Stimulated activated CD8-positive, alpha-beta memory T cell treated with anti-CD3 and anti-CD28 coated beads, Interleukin-15, amount 100 ng/mL, for 24 hours (primary cell): ENCODE measurements around the gene UTP3.
"Not testable (repeated sequence)": the region's sequence is repeated elsewhere in the genome, so short reads cannot be mapped to it uniquely, and the experiment has no call there.

Experiments used
- DNase-seq: peaks from one replicate; pipeline ENCODE4 v3.0.0-alpha.2; 2020; ENCODE audit warnings: low read depth

The UTP3 gene, protein sequence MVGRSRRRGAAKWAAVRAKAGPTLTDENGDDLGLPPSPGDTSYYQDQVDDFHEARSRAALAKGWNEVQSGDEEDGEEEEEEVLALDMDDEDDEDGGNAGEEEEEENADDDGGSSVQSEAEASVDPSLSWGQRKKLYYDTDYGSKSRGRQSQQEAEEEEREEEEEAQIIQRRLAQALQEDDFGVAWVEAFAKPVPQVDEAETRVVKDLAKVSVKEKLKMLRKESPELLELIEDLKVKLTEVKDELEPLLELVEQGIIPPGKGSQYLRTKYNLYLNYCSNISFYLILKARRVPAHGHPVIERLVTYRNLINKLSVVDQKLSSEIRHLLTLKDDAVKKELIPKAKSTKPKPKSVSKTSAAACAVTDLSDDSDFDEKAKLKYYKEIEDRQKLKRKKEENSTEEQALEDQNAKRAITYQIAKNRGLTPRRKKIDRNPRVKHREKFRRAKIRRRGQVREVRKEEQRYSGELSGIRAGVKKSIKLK

DNA sequence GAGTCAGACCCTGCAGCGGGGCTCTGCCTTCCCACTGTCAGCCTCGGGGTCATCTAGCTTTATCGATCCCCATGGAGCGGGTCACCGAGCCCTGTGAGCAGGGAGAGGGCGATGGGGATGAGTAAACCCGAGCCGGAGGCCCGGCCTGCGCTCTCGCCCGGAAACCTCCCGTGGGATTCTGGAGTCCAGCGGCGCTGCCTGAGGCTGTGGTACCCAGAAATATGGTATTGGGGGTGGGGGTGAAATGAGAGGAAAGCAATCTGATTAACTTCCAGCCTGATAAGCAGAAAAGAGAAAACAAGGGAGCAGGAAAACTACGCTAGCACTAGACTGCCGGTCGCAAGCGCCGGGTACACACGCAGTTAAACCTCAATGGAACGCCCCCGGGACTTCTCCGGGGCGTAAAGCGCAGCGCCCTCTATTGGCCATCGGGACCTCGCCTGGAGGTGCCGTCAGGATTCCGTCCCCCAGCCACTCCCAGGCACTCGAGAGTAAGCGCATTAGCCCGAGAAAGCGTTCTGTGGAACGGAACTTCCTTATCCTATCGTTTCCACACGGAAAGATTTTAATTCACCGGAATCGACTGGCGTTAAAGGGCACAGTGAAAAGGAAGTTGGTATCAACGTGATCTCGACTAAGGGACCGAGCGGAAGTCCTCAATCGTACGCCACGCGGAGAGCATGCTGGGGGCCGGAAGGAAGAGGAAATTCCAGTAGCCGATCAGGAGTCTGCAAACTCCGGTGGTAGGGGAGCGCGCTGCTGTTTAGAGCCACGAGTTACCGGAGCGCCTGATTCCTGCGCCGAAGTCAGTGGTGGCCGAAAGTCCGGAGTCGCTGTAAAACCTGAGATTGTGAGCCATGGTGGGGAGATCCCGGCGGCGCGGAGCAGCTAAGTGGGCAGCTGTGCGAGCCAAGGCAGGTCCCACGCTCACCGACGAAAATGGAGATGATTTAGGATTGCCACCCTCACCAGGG lies at the start of gene UTP3:
TSS of gene UTP3 (plus strand) at position 712 of the 974 bp plus-strand sequence. CDS start at position 858, 146 bp downstream.
- peak; percentile 89 for DNase-seq

DNA sequence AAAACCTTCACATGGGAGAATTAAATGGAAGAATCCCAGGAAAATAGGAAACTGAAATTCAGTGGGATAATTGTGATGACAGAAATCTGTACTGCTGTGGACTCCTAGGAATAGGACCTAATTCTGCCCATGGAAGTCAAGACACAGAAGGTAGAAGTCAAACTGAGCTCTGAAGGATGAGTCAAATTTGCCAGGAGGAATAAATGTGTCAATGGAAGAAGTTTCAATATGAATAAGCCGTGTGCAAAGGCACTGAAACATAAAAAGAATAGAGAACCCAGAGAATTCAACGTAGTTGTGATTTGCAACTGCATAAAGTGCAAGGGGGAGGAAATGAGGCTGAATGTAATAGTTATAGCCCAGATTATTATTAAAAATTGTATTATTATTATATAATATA lies 48.1 kb upstream of the UTP3 start:
- no peak for DNase-seq

DNA sequence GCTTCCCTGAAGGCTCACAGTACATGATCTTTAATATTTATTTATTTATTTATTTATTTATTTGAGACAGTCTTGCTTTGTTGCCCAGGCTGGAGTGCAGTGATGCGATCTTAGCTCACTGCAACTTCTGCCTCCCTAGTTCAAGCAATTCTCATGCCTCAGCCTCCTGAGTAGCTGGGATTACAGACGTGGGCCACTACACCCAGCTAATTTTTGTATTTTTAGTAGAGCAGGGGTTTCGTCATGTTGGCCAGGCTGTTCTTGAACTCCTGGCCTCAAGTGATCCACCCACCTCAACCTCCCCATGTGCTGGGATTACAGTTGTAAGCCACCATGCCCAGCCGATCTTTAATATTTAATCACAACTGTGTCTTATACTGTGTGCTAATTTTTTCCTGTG lies 37.6 kb upstream of the UTP3 start:
- not testable (repeated sequence) for DNase-seq

DNA sequence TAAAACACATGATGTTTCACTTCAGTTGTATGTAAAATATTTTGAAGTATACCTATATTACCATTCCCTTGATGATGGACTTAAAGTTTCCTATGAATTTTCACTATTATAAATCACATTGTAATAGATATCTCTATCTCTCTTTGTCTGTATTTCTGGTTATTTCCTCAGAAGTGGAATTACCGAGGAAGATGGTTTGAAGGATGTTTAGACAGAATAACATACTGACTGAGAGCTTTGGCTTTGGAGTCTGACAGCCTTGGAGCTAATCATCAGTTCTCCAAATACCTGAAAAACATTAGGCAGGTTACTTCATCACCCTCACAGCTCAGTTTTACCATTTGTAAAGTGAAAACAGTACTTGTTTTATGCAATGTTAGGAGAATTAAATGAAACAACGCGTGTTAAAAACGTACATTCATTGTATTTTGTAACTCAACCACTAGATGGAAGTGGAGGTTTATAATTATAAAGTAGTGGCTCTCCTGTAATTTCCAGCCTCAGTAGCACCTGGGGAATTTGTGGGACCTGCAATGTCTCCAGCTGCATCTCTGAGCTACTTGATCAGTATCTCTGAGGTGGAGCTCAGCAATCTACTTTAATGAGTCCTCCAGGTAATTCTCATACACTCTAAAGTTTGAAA lies 36.3 kb upstream of the UTP3 start:
- DNase-seq: no peak

DNA sequence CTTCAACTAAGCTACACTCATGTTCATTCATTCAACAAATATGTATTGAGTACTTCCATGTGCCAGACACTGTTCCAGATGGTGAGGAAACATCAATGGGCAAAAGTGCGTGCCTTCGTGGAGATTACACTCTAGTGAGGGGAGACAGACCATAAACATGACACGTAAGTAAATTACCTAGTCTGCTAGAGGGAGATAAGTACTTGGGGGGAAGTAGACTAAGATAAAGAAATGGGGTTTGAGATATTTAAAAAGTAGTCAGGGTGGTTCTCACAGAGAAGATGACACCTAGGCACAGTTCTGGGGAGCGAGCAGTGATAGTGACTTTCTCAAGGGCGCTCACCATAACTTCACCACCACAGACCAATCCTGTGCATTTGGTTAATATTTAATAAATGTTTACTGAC lies 33.7 kb upstream of the UTP3 start:
- no peak for DNase-seq

DNA sequence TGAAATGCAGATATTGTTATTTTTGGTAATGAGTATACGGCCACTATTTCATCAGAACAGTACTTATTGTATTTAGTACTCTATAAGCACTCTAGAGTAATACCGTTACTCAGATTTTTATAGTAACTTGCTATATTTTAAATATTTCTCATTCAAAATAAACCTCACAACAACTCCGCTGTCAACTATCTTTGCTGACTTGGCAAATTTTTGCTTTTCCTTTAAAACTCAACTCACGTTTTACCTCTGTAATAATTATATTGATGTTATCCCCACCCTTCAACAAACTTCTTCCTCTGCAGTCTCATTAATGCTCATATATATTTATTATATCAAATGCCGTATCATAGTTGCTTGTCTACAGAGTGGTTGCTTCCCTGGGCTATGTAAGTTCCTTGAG lies 31.0 kb upstream of the UTP3 start:
- no peak for DNase-seq

DNA sequence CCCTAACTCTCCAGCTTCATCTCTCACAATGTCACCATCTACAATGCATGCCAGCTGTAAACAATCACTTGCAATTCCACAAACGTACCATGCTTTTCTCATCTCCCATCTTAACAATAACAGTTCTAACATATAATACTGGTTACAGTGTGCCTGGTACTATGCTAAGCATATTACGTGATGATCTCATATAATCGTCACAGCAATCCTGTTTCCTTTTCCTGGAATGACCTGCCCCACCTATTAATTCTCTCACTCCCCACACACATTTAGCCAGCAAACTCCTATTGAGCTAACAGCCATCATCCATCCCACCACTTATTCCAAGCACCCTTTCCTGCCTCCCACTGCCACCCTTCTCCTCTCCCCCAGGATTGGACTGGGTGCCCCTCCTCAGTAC lies 29.9 kb upstream of the UTP3 start:
- DNase-seq: no peak

DNA sequence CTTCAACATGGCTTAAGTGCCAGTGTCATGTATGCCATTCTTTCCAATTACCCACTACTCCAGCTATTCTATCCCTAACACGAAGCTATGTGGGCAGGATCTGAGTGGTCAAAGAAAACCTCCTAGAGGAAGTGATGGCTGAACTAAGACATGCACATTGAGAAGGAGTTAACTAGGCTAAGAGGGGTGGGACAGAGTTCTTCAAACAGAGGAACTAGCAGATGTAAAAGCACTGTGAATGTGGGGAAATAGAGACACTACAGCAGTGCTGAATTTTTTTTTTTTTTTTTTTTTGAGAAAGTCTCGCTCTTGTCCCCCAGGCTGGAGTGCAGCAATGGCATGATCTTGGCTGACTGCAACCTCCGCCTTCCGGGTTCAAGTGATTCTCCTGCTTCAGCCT lies 28.2 kb upstream of the UTP3 start:
- no peak for DNase-seq

DNA sequence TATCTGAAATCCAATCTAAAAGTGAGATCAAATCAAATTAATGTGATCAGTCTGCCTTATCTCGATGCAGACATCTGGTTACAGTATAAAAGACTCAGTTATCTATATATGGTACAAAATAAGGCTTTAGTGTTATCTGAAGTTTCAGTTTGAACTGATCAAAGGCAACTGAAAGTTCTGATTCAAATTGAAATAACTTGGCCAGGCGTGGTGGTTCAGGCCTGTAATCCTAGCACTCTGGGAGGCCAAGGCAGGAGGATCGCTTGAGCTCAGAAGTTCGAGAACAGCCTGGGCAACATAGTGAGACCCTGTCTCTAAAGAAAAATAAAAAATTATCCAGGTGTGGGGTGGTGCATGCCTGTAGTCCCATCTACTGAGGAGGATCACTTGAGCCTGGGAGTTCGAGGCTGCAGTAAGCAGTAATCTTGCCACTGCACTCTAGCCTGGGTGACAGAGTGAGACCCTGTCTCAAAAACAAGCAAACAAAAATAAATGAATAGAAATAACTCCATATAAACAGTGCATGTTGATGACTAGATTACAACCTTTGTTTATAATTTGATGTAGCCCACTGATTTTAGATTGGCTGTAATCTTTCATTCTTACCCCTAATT lies 26.9 kb upstream of the UTP3 start:
- DNase-seq: not testable (repeated sequence)

DNA sequence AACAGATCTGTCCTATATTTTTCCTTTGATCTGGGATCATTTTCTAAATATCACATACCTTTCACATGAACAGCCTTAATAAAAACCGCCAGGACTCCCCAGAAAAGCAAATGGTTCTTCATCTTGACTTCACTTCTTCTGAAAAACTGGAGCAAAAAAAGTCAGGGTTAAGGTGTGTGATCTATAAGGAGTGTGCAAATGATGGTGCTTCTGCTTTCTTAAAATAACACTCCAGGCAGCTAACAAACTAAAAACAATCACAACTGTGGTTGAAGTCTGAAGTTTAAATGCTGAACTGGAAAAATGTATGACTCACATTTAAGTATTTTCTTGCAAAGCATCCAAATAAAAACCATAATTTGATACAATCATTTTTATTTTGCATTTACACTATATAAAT lies 22.0 kb upstream of the UTP3 start, which contains the start of gene JCHAIN:
TSS of gene JCHAIN (minus strand) at position 140 of the 400 bp plus-strand sequence. CDS start at position 122, 18 bp downstream.
- DNase-seq: no peak

DNA sequence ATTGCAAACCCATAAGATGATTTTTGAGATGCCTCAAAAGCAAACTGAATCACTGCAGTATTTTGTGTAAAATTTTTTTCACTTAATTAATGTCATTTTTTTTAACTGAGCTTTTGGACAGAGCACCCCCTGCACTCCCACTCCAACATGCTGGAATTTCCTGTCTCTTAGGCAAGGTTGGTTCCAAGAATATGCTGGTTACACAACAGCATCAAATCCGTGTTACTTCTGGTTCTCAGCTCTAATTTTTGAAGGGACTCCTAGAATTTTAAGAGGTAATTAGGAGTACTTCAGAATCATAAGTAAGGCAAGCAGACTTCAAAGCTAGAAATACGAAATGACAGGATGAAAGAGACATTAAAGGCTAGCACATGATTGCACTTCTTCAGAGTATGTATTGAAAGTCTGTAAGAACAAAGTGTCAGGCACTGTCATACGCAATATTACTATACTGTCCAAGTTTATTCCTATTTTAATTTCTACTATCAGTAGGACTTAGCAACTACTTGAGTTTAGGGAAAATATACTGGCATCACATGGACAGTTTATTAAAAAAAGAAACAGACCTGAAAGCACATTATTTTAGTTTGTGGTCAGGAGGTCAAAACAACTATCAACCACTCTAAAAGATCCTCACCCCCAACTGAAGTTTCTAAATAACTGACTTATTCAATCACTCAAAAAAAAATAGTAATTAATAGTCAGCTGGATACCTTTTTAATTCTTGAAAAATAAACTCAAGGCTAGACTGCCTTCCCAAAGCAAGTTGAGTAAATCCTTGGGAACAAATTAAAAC lies 20.4 kb upstream of the UTP3 start:
- DNase-seq: no peak

DNA sequence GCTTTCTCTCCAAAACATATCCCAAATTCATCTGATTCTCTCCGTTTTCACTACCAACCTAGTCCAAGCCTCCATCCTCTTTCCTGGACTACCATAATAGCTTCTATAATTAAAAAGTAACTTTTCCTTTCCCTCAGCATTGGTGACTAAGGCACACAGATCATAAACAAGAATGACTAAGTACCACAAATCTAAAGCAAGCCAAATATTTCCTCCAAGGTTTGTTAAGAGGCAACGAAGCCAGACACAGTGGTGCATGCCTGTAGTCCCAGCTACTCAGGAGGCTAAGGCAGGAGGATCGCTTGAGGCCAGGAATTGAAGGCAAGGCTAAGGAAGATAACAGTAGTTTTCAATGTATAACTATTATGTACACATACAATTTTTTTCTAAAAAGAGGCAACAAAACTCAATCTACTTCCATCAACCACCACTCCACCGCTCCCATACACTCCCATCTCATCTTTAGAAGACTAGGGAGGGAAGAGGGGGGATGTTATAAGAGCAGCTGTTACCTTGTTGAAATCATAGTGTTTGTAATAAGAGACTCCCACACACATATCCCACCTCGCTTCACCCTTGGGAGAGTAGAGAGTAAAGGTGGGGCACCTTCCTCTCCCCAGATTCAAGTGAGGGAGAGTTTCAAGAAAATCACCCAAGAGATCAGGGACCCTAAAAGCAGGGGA lies 17.9 kb upstream of the UTP3 start:
- no peak for DNase-seq

DNA sequence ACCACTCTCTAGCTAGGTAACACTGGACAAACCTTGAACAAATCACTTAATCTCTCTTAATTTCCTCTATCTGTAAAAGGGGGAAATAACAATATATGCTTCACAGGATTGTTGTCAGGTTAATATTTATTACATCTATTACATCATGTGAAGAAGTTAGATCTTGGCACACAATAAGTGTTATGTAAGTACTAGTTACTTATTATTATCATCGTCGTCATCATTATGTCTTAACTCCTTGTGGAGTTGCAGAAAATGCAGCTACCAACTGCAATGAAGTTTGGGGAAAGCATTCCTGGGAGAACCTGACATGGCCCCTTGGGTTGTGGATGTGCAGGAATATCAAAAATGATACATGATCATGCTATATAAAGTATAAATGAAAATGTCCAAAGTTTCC lies 17.2 kb upstream of the UTP3 start:
- no peak for DNase-seq

DNA sequence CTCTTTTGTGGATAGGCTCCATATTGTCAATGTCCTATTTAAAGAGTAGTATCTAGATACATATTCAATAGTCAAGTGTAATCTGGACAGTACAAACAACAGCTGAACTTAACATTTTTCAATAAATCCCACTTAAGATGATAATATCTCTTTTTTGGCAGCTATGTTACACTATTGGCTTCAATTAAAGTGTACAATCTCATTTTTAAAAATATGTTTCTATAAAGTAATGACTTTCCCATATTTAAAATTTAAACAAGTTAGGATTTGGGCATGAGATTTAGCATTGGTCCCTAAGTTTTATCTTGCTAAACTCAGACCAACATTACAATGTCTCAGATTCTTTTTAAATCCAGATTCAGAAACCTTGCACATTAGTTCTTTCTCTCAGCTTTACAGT lies 14.1 kb upstream of the UTP3 start:
- DNase-seq: no peak

DNA sequence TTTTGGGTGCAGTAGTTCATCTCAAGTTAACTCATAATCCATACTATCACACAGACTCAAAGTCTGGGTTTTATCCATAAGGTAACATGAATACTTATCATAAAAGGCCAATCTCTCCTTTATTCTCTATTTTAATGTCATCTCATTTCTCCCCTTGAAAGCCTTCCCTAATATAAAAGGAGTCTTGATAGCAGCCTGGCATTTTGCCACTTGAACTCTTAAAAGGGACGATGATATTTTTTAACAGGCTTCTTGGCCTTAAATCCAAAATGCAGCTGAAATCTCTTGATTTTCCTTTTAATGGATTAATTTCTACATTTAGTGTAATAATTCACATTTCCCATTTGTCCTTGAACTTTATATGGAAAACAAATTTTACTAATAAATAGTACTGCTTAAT lies 13.6 kb upstream of the UTP3 start:
- no peak for DNase-seq

DNA sequence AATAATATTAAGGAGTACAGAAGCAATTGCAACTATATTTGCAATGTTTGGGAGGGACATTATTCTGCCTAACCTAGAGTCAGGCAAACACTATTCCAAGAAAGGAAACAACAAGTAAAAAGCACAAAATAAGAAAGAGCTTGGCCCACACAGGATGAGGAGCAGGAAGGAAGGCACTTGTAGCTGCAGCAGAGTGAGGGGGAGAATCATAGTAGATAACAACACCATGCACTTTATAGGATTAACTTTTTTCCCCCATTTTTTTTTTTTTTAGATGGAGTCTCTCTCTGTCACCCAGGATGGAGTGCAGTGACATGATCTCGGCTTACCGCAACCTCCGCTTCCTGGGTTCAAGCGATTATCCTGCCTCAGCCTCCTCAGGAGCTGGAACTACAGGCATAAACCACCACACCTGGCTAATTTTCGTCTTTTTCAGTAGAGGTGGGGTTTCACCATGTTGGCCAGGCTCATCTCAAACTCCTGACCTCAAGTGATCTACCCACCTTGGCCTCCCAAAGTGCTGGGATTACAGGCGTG lies 11.7 kb upstream of the UTP3 start:
- no peak for DNase-seq

DNA sequence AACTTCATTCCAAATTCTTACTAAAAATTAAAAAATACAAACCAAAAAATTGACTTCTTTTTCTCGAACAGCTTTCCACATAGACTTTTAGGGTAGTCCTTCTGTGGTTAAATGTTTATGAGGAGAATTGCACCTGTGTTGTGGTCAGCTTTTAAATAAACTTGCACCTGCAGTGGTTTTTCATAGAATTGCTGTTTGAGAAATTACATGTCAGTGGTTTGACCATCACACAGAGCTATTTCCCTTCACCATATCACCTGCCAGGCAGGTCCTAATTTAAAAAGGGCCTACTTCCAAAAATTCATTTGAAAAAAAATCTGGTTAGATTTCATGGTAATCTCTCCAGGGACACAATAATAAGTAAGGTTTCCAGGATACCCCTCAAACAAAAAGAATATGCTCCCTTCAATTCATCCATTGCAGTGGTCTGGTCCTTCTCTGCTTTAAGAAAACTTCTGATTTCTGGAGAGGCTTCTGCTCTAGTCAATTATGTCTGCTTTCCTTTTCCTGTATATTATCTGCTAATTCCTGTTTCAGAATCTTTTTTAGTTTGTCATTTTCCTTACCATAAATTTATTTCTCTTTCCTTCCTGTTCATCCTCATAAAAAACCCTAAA lies 9.8 kb upstream of the UTP3 start:
- DNase-seq: no peak

DNA sequence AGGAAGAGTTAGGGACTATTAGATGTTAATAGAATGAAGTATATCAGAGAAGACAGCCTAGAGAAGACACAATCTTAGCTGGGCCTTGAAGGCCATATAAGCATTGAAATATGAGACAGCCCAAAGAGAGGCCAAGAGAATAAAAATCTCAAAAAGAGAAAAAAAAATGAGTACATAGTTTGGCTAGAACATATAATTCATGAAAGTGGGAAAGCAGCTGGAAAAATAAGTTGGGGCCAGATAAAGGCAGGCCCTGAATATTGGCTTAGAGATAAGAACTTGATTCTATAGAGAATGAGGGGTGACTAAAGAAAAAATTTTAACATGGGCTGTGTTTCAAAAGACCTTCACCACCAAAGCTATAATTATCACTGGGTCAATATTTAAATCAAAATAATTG lies 7.4 kb upstream of the UTP3 start:
- DNase-seq: no peak

DNA sequence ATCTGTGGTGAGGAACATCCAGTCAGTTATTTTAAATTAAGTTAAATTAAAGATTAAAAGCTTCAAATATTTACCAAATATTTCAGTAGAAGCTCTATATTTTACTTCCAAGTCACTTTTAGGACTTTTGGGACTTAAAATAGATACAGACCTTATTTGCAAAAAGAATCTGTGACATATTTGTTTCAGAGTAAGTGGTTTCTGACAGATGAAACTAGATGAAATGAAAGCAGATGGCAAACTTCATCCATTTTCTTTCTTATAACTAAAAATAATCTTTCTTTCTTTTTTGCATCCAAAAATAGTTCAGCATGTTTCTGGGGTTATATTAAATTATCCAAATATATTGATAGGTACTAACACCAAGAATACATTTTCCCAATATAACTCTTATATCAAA lies 6.6 kb upstream of the UTP3 start:
- DNase-seq: no peak

DNA sequence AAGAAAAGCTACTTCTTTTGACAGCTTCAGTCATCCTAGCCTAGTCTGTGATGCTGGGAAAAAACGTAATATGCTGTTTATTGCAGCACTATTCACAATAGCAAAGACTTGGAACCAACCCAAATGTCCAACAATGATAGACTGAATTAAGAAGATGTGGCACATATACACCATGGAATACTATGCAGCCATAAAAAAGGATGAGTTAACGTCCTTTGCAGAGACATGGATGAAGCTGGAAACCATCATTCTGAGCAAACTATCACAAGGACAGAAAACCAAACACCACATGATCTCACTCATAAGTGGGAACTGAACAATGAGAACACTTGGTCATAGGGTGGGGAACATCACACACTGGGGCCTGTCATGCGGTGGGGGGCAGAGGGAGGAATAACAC lies 6.2 kb upstream of the UTP3 start:
- DNase-seq: not testable (repeated sequence)
